OCI-LY7 (cell line): ENCODE measurements around the gene CAPZB. TPM values are rescaled to one million over a fixed set of nuclear protein-coding genes. Genes with fewer than 3 reads are reported as not detected.

Experiments
- BruUV-seq: library from RNA; stranded (reverse); fragments of 400-500 nt; replicated peaks from 2 replicates; lab custom pipeline; 2021; lab: Mats Ljungman, UMichigan
- CTCF ChIA-PET: fragments of 300-600 bp; sonication (Branson Sonifier 250); formaldehyde crosslinking; loops from one replicate; lab custom pipeline; 2022; ENCODE audit warnings: antibody characterized with exemption; ENCODE audit not compliant: unreplicated experiment; lab: Charles Lee
- POLR2A ChIA-PET: fragments of 300-600 bp; sonication (Branson Sonifier 250); formaldehyde crosslinking; loops from one replicate; lab custom pipeline; 2022; ENCODE audit warnings: antibody characterized with exemption; lab: Charles Lee
- DNase-seq: peaks from one replicate; pipeline ENCODE4 v3.0.0-alpha.2; 2015; ENCODE audit warnings: low spot score
- H2AFZ ChIP-seq: fragments of 200-600 bp; sonication (generic), shearing (Covaris generic); 2 replicates; pipeline ENCODE4 v1.6.1; 2014; ENCODE audit warnings: mild to moderate bottlenecking, antibody characterized with exemption, low read length, moderate library complexity
- H3K27ac ChIP-seq: fragments of 200-600 bp; sonication (generic); 2 replicates; pipeline ENCODE4 v1.5.1; 2014; ENCODE audit warnings: mixed run types, low read depth, mild to moderate bottlenecking, moderate library complexity, low read length, inconsistent platforms; ENCODE audit not compliant: poor library complexity, severe bottlenecking
- H3K36me3 ChIP-seq: fragments of 200-600 bp; sonication (generic); 2 replicates; pipeline ENCODE4 v1.6.1; 2014; ENCODE audit warnings: mild to moderate bottlenecking, antibody characterized with exemption, low read length, moderate library complexity, mixed read lengths; ENCODE audit not compliant: insufficient read depth
- H3K4me1 ChIP-seq: fragments of 200-600 bp; sonication (generic); 2 replicates; pipeline ENCODE4 v1.5.1; 2014; ENCODE audit warnings: mild to moderate bottlenecking, low read length; ENCODE audit not compliant: insufficient read depth, poor library complexity, severe bottlenecking
- H3K4me2 ChIP-seq: fragments of 200-600 bp; sonication (generic); 2 replicates; pipeline ENCODE4 v1.6.1; 2014; ENCODE audit warnings: mild to moderate bottlenecking, low read length
- H3K4me3 ChIP-seq: fragments of 200-600 bp; sonication (generic); 2 replicates; pipeline ENCODE4 v1.5.1; 2014; ENCODE audit warnings: mild to moderate bottlenecking, low read depth, low read length; ENCODE audit not compliant: poor library complexity, severe bottlenecking
- H3K79me2 ChIP-seq: fragments of 200-600 bp; sonication (generic); 2 replicates; pipeline ENCODE4 v1.6.1; 2016; ENCODE audit warnings: low read depth, mild to moderate bottlenecking, low read length, moderate library complexity, mixed read lengths; ENCODE audit not compliant: insufficient read depth
- H3K9me2 ChIP-seq: fragments of 200-600 bp; sonication (generic); 2 replicates; pipeline ENCODE4 v1.6.1; 2016; ENCODE audit warnings: mild to moderate bottlenecking, low read length, mixed read lengths; ENCODE audit not compliant: insufficient read depth
- H3K9me3 ChIP-seq: fragments of 200-600 bp; sonication (generic); 2 replicates; pipeline ENCODE4 v1.6.1; 2014; ENCODE audit warnings: mild to moderate bottlenecking, mixed run types, low read length, mixed read lengths
- H4K20me1 ChIP-seq: fragments of 200-600 bp; sonication (generic); 2 replicates; pipeline ENCODE4 v1.6.1; 2014; ENCODE audit warnings: mild to moderate bottlenecking, antibody characterized with exemption, low read length, moderate library complexity, mixed read lengths; ENCODE audit not compliant: insufficient read depth
- CTCF ChIP-seq: fragments of 200-600 bp; sonication (generic); conservative IDR thresholded peaks from 2 replicates; pipeline ENCODE4 v1.5.1; 2014; ENCODE audit warnings: mild to moderate bottlenecking, antibody characterized with exemption, low read length, moderate library complexity, mixed read lengths
- EZH2phosphoT487 ChIP-seq: fragments of 200-600 bp; sonication (generic); IDR thresholded peaks from 2 replicates; pipeline ENCODE4 v1.6.1; 2018; ENCODE audit warnings: low read depth, borderline replicate concordance, mild to moderate bottlenecking, mixed run types, antibody characterized with exemption, low read length, moderate library complexity, mixed read lengths
- intact Hi-C: fragments of 100-400 bp; cut with micrococcal nuclease; formaldehyde crosslinking; loops from one replicate; pipeline ENCODE4 v1.10.0; 2022; ENCODE audit not compliant: unreplicated experiment
- total RNA-seq, 2 experiments: library from RNA; depleted of rRNA in 1 of 2; stranded (reverse); fragments of >200 nt in 1 of 2; shearing (Covaris generic) in 1 of 2; gene quantifications; 2 replicates each; pipeline ENCODE4 v1.2.3, GENCODE V29; 2014 to 2022

CAPZB gene
- total RNA-seq, 2 experiments from 2014 or later, result 61.3 to 187 TPM

DNA sequence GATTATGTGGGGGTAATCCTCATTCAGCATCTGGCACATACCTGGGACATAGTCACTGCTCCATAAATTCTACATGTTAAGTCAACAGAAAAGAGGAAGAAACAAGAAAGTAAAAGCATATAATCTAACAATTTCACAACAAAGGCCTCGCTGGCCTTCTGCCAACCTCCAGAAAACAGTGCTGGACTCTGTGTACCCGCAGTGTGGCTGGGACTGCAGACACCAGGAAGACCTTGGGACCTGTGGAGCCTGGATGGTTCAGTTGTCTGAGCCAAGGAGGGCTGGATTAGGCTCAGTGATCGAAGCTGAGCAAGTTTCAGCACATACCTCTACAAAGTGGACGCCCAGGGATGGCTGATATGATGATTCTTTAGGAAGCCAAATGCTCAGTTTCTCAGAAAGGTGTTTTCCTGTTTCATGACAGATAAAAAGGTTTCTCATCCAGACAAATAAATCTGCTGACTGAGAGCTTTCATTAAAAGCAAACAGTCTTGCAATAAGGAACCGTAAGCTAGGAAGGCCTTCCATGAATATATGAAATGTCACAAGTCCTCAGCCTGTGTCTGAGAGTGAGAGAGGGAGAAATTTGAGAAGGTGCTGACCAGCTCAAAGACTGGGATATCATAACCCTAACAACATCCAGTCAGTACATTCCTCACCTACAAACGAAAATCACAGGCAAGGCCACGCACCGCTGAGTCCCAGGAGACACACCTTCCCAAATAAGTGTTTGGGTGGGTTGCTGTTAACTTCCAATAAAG, 48.4 kb downstream of the CAPZB start:
- H3K79me2 ChIP-seq, result peaks cover 15% of the 10 kb centered on the region; the same call in 1 of the 2 replicates
- no peaks in the 10 kb centered on the region for H3K9me3 ChIP-seq
- H3K9me2 ChIP-seq, result no peaks in the 10 kb centered on the region
- POLR2A ChIA-PET, result interaction anchor here (0.6 kb wide), 1 partner anchor 14 kb away, joined by 4 read pairs; no protein-coding TSS in a partner anchor
- CTCF ChIA-PET, result no interaction called here
- DNase-seq, result no peak
- peaks cover 29% of the 10 kb centered on the region; the same call in 1 of the 2 replicates for H3K36me3 ChIP-seq
- intact Hi-C loops, result no loop called here
- H3K4me3 ChIP-seq, result no peak overlapping the region
- no peak overlapping the region for H2AFZ ChIP-seq
- H3K4me1 ChIP-seq, result no peaks in the 10 kb centered on the region
- H4K20me1 ChIP-seq, result peaks cover 9% of the 10 kb centered on the region; the same call in 1 of the 2 replicates
- no peak overlapping the region for H3K4me2 ChIP-seq
- no peak overlapping the region for H3K27ac ChIP-seq
- no TSS peak for BruUV-seq
- TF ChIP-seq EZH2phosphoT487 (no peak), CTCF (no peak)

DNA sequence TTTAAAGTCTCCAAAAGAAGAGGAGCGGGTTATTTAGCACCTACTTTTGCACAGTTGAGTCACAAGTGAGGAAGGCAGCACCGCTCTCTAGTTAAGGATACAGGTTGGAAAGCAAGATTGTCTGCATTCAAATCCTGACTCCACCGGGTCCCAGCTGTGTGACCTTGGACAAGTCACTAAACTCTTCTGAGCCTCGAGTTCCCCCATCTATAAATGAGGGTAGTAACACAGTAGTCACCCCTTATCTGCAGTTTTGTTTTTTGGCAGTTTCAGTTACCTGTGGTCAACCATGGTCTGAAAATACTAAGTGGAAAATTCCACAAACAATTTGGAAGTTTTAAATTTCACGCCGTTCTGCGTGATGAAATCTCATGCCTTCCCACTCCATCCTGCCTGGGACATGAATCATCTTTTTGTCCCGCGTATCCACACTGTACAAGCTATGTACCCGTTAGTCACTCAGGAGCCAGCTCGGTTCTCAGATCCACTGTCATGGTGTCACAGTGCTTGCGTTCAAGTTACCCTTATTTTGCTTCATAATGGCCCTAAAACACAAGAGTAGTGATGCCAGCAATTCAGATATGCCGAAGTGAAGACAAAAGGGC, 49.4 kb downstream of the CAPZB start:
- TF ChIP-seq CTCF (no peak), EZH2phosphoT487 (no peak)
- no peak overlapping the region for H3K27ac ChIP-seq
- H3K36me3 ChIP-seq, result peaks cover 29% of the 10 kb centered on the region; the same call in 1 of the 2 replicates
- H3K9me3 ChIP-seq, result no peaks in the 10 kb centered on the region
- no peak for DNase-seq
- no TSS peak for BruUV-seq
- intact Hi-C loops, result no loop called here
- H3K4me3 ChIP-seq, result no peak overlapping the region
- H3K4me1 ChIP-seq, result peaks cover 2% of the 10 kb centered on the region
- no peak overlapping the region for H2AFZ ChIP-seq
- CTCF ChIA-PET, result no interaction called here
- no peak overlapping the region for H3K4me2 ChIP-seq
- POLR2A ChIA-PET, result interaction anchor here (0.5 kb wide), 1 partner anchor 45 kb away, joined by 3 read pairs; no protein-coding TSS in a partner anchor
- peaks cover 18% of the 10 kb centered on the region; the same call in 1 of the 2 replicates for H3K79me2 ChIP-seq
- no peaks in the 10 kb centered on the region for H3K9me2 ChIP-seq
- H4K20me1 ChIP-seq, result peaks cover 9% of the 10 kb centered on the region; the same call in 1 of the 2 replicates
